ENCODE results near the gene SEC31A. TPM values are rescaled to one million over a fixed set of nuclear protein-coding genes. Genes with fewer than 3 reads are reported as not detected.

SEC31A gene
- total RNA-seq, 1 experiment from 2014 or later, result 146 TPM

- no peak for DNase-seq (ENCODE audit: low spot score)
Measured at GRCh38 chr4:82791179-82791578, 99.8 kb downstream of the SEC31A start.

GRCh38 chr4:82790060-82790660, 100.8 kb downstream of the SEC31A start:
- no peak for DNase-seq (ENCODE audit: low spot score)

- DNase-seq (ENCODE audit: low spot score), result no peak
Measured at GRCh38 chr4:82789025-82789776, 101.8 kb downstream of the SEC31A start.

- DNase-seq (ENCODE audit: low spot score), result no peak
Measured at GRCh38 chr4:82787342-82787741, 103.6 kb downstream of the SEC31A start.

- DNase-seq (ENCODE audit: low spot score), result no peak
Measured at GRCh38 chr4:82786828-82787227, 104.1 kb downstream of the SEC31A start.

- DNase-seq (ENCODE audit: low spot score), result peak; percentile 84
Measured at GRCh38 chr4:82785611-82786400, 105.1 kb downstream of the SEC31A start.

GRCh38 chr4:82784681-82785610, 106.0 kb downstream of the SEC31A start:
- peak; percentile 34 for DNase-seq (ENCODE audit: low spot score)

- no peak for DNase-seq (ENCODE audit: low spot score)
Measured at GRCh38 chr4:82782626-82783345, 108.2 kb downstream of the SEC31A start.

- DNase-seq (ENCODE audit: low spot score), result peak; percentile 55
Measured at GRCh38 chr4:82780752-82781231, 110.2 kb downstream of the SEC31A start.

GRCh38 chr4:82780170-82780751, 110.7 kb downstream of the SEC31A start:
- no peak for DNase-seq (ENCODE audit: low spot score)

- no peak for DNase-seq (ENCODE audit: low spot score)
Measured at GRCh38 chr4:82779032-82779431, 111.9 kb downstream of the SEC31A start.

GRCh38 chr4:82777857-82778525, 113.0 kb downstream of the SEC31A start:
- DNase-seq (ENCODE audit: low spot score), result no peak

- no peak for DNase-seq (ENCODE audit: low spot score)
Measured at GRCh38 chr4:82776925-82777542, 113.9 kb downstream of the SEC31A start.

GRCh38 chr4:82775243-82775642, 115.7 kb downstream of the SEC31A start:
- no peak for DNase-seq (ENCODE audit: low spot score)

- no peak for DNase-seq (ENCODE audit: low spot score)
Measured at GRCh38 chr4:82774711-82775171, 116.2 kb downstream of the SEC31A start.

- DNase-seq (ENCODE audit: low spot score), result no peak
Measured at GRCh38 chr4:82773057-82773456, 117.9 kb downstream of the SEC31A start.

GRCh38 chr4:82770607-82771006, 120.3 kb downstream of the SEC31A start:
- DNase-seq (ENCODE audit: low spot score), result no peak

Measured in A172 (cell line).